ENCODE data around the gene GGT5. TPM values are rescaled to one million over a fixed set of nuclear protein-coding genes. Genes with fewer than 3 reads are reported as not detected.
A peak's percentile ranks its signal among the peaks of the same experiment; 100 is the strongest.

The GGT5 gene
- total and polyA plus RNA-seq, 2 of the 13 experiments (the other 11 are each of a cell fraction or from before 2014, with no cell fraction given), result 0.69 to 3.1 TPM

DNA sequence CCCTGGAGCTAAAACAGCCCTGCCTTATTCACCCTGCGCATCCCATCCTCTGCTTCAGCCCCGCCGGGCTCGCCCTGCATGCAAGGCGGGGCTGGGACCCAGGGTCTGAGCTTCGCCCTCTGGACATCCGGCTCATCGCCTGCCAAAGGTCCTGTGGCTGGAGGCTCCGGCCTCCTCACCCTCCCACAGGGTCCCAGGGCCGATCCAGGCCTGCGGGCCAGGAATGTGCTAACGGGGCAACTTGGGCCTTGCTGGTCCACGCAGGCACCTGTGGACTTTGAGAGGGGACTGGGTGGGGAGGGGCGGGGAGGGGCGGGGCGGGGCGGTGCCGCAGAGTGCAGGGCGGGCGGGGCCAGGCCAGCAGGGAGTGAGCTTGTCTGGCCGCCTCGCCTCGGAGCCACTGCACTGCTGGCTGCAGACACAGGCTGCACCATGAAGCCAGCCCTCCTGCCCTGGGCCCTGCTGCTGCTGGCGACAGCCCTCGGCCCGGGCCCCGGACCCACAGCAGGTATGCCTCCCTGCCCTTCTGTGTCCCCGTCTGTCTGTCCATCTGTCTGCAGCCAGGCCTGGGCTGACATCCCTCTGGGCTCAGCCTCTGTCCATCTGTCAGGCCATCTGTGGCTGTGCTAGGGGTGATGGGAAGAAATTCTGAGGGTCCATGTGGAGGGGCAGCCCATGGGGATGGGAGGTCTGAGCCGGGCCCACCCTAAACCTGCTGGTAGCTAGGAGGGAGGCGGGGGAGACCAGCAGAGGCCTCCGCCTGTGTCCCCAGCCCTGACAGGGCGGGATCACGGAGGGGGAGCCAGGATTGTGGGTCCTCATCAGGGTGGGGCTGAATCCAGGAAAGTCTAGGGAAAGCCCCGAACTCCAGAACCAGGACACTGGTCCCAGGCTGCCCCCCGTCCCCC lies 63.5 kb downstream of the GGT5 start, which contains the start of gene SUSD2 (continued):
- TF ChIP-seq ATAD3A (CRISPR knock-in tag; IDR thresholded peaks at IDR 0.05), result no peak
- TF ChIP-seq, protein P1, sequence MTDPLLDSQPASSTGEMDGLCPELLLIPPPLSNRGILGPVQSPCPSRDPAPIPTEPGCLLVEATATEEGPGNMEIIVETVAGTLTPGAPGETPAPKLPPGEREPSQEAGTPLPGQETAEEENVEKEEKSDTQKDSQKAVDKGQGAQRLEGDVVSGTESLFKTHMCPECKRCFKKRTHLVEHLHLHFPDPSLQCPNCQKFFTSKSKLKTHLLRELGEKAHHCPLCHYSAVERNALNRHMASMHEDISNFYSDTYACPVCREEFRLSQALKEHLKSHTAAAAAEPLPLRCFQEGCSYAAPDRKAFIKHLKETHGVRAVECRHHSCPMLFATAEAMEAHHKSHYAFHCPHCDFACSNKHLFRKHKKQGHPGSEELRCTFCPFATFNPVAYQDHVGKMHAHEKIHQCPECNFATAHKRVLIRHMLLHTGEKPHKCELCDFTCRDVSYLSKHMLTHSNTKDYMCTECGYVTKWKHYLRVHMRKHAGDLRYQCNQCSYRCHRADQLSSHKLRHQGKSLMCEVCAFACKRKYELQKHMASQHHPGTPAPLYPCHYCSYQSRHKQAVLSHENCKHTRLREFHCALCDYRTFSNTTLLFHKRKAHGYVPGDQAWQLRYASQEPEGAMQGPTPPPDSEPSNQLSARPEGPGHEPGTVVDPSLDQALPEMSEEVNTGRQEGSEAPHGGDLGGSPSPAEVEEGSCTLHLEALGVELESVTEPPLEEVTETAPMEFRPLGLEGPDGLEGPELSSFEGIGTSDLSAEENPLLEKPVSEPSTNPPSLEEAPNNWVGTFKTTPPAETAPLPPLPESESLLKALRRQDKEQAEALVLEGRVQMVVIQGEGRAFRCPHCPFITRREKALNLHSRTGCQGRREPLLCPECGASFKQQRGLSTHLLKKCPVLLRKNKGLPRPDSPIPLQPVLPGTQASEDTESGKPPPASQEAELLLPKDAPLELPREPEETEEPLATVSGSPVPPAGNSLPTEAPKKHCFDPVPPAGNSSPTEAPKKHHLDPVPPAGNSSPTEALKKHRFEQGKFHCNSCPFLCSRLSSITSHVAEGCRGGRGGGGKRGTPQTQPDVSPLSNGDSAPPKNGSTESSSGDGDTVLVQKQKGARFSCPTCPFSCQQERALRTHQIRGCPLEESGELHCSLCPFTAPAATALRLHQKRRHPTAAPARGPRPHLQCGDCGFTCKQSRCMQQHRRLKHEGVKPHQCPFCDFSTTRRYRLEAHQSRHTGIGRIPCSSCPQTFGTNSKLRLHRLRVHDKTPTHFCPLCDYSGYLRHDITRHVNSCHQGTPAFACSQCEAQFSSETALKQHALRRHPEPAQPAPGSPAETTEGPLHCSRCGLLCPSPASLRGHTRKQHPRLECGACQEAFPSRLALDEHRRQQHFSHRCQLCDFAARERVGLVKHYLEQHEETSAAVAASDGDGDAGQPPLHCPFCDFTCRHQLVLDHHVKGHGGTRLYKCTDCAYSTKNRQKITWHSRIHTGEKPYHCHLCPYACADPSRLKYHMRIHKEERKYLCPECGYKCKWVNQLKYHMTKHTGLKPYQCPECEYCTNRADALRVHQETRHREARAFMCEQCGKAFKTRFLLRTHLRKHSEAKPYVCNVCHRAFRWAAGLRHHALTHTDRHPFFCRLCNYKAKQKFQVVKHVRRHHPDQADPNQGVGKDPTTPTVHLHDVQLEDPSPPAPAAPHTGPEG (CRISPR knock-in tag; IDR thresholded peaks at IDR 0.05), result no peak
- no peak for TF ChIP-seq ZNF713 (CRISPR knock-in tag; IDR thresholded peaks at IDR 0.05)
- no peak for TF ChIP-seq FOSL1 (CRISPR knock-in tag; IDR thresholded peaks at IDR 0.05; ENCODE audit: borderline replicate concordance)
- 0 out of 2 replicates have a peak, but pooled peaks have one; percentile 4 for TF ChIP-seq KLF13 (CRISPR knock-in tag; IDR thresholded peaks at IDR 0.05)
- TF ChIP-seq ZNF484 (CRISPR knock-in tag; IDR thresholded peaks at IDR 0.05; ENCODE audit: borderline replicate concordance, low read depth), result no peak
- TF ChIP-seq RBFOX2 (IDR thresholded peaks at IDR 0.05; ENCODE audit: low read depth, low read length), result 0 out of 2 replicates have a peak, but pooled peaks have one; percentile 30
- TF ChIP-seq ZNF143 (CRISPR knock-in tag; IDR thresholded peaks at IDR 0.05), result peak; percentile 32; the same call in 1 of the 2 replicates
- TF ChIP-seq ZNF10 (CRISPR knock-in tag; IDR thresholded peaks at IDR 0.05; ENCODE audit: borderline replicate concordance, low read depth), result no peak
- TF ChIP-seq MED1 (CRISPR knock-in tag; IDR thresholded peaks at IDR 0.05), result peak; percentile 30; the same call in 1 of the 2 replicates
- TF ChIP-seq, protein P2, sequence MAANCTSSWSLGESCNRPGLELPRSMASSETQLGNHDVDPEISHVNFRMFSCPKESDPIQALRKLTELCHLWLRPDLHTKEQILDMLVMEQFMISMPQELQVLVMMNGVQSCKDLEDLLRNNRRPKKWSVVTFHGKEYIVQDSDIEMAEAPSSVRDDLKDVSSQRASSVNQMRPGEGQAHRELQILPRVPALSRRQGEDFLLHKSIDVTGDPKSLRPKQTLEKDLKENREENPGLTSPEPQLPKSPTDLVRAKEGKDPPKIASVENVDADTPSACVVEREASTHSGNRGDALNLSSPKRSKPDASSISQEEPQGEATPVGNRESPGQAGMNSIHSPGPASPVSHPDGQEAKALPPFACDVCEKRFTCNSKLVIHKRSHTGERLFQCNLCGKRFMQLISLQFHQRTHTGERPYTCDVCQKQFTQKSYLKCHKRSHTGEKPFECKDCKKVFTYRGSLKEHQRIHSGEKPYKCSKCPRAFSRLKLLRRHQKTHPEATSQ (CRISPR knock-in tag; IDR thresholded peaks at IDR 0.05; ENCODE audit: borderline replicate concordance), result peak; percentile 93; the same call in 1 of the 2 replicates
- TF ChIP-seq, protein P3, sequence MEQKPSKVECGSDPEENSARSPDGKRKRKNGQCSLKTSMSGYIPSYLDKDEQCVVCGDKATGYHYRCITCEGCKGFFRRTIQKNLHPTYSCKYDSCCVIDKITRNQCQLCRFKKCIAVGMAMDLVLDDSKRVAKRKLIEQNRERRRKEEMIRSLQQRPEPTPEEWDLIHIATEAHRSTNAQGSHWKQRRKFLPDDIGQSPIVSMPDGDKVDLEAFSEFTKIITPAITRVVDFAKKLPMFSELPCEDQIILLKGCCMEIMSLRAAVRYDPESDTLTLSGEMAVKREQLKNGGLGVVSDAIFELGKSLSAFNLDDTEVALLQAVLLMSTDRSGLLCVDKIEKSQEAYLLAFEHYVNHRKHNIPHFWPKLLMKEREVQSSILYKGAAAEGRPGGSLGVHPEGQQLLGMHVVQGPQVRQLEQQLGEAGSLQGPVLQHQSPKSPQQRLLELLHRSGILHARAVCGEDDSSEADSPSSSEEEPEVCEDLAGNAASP (CRISPR knock-in tag; IDR thresholded peaks at IDR 0.05; ENCODE audit: borderline replicate concordance), result no peak
- TF ChIP-seq AGO2 (optimal IDR thresholded peaks at IDR 0.05; ENCODE audit: low read depth, low read length), result peak; percentile 76
- TF ChIP-seq ZFP62 (CRISPR knock-in tag; IDR thresholded peaks at IDR 0.05), result no peak
- no peak for TF ChIP-seq SOX13 (IDR thresholded peaks at IDR 0.05)
- peak in 1 of 2 experiments; percentile 41; a peak in 1 of 4 replicates for TF ChIP-seq SOX13 (CRISPR knock-in tag; conservative IDR thresholded peaks at IDR 0.05 in 1 of 2, IDR thresholded peaks at IDR 0.05 in 1 of 2)
- TF ChIP-seq, protein P4, sequence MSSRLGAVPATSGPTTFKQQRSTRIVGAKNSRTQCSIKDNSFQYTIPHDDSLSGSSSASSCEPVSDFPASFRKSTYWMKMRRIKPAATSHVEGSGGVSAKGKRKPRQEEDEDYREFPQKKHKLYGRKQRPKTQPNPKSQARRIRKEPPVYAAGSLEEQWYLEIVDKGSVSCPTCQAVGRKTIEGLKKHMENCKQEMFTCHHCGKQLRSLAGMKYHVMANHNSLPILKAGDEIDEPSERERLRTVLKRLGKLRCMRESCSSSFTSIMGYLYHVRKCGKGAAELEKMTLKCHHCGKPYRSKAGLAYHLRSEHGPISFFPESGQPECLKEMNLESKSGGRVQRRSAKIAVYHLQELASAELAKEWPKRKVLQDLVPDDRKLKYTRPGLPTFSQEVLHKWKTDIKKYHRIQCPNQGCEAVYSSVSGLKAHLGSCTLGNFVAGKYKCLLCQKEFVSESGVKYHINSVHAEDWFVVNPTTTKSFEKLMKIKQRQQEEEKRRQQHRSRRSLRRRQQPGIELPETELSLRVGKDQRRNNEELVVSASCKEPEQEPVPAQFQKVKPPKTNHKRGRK (CRISPR knock-in tag; IDR thresholded peaks at IDR 0.05), result 0 out of 2 replicates have a peak, but pooled peaks have one; percentile 37
- TF ChIP-seq NFKB2 (CRISPR knock-in tag; IDR thresholded peaks at IDR 0.05; ENCODE audit: borderline replicate concordance), result 0 out of 2 replicates have a peak, but pooled peaks have one; percentile 9

All from HepG2 (cell line).